GM19395 (cell line): ENCODE data around the gene KIAA1217.
"Not testable (repeated sequence)": the region's sequence is repeated elsewhere in the genome, so short reads cannot be mapped to it uniquely, and the experiment has no call there.

Experiments
- ATAC-seq: cut with Tn5 transposase; IDR thresholded peaks from one replicate; pipeline ENCODE4 v1.9.1; 2021; ENCODE audit warnings: mild to moderate bottlenecking, moderate library complexity; ENCODE audit not compliant: unreplicated experiment

KIAA1217 gene

DNA sequence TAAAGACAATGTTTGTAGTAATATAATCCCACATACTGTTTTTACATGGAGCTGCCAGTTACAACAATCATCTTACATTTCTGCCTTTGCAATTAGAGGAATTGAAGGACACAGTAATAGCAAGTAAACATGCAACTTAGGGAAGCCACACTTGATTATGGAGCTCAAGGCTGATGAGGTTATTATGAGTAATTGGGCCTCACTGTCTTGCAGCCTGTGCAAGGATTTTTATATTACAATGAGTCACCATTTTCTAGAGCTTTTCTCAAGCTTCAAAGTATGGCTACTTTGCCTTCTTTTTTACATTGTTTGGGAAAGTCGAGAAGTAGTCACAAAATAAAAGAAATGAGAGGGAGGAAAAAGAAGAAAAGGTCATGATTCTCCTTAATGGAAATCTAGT is 226.4 kb downstream of the KIAA1217 start:
- no peak for ATAC-seq

DNA sequence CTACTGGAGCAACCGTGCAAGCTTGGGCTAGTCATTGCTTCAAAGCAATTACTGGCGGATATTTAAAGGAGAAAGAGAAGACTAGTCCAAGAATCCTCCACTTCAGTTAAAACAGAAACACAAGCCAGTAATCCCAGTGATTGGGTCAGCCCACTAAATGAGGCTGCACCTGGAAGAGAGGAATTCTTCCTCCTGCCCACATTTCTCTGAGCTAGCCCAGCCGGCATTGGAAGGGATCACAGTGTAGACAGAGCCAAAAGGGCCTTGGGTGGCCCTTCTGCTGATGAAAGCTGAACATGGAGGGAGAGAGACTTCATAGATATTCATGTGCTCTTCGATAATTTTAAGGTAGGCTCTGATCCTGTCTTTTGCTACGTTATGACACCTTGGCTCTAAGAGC is 228.4 kb downstream of the KIAA1217 start:
- ATAC-seq = no peak

GRCh38 chr10:24438800-24439199 is 229.9 kb downstream of the KIAA1217 start:
- ATAC-seq = no peak

GRCh38 chr10:24439935-24440334 is 231.0 kb downstream of the KIAA1217 start:
- ATAC-seq = no peak

DNA sequence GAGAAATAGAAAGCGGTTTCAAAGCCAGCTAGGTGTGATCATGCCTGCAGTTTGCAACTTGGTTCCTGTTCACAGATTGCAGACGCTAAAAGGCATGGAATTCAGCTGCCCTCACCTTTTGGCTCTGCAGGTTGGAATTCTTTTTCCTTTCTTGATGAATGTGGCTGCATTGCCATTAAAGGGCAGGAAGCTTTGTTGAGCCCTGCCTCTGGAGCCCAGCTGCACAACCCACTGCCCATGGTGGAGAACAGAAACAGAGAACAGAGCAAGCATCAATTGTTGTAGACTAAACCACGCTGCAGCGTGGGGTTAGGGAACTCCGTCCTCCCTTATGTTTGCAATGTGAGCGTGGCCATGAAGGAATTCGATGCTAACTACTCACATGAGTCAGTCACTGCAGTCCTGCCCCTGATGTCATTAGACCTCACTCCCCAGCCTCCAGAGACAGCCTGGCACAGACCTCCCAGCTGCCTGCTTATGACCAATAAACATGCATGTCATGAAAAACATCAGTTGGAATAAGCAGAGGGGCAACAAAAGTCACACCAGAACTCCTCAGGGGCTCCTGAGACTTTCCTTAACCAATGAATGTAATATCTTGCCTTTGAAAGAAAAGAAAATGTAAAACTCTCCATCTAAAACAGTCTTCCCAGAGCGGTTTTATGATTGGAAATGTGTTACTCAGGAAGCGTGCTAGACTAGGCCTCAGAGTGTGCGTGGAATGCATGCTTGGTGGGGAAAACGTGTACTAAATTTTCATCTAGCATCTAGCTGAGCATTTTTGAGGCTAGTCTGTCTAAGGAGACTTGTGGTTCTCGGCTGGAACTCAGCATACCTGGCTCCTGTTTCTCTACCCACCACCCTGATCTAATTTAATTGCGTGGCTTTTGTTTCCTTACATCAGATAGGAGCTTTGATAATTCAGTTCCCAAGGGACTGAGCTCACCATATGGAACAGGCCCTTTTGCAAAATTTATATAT is 232.2 kb downstream of the KIAA1217 start:
- ATAC-seq = no peak

GRCh38 chr10:24442234-24442633 is 233.3 kb downstream of the KIAA1217 start:
- ATAC-seq = no peak

GRCh38 chr10:24442641-24443174 is 233.8 kb downstream of the KIAA1217 start:
- not testable (repeated sequence) for ATAC-seq

DNA sequence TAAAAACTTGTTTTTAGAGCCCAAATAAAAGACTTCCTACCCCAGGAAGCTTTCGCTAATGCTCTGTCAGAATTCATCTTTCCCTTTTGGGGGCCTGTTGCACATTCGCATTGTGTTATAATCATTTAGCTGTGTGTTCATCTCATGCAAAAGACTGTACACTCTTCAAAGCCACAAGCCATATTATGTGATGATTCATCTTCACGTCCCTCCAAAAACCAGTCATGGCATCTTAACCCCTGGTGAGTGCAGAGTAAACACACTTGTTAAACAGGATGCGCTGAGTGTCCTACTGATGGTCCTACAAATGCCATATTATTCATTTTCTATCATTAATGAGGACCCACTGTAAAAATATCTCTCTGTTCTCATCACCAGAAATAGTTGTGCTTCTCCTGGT is 235.4 kb downstream of the KIAA1217 start:
- ATAC-seq = no peak

- not testable (repeated sequence) for ATAC-seq
Measured at GRCh38 chr10:24445958-24446357, 237.0 kb downstream of the KIAA1217 start.

DNA sequence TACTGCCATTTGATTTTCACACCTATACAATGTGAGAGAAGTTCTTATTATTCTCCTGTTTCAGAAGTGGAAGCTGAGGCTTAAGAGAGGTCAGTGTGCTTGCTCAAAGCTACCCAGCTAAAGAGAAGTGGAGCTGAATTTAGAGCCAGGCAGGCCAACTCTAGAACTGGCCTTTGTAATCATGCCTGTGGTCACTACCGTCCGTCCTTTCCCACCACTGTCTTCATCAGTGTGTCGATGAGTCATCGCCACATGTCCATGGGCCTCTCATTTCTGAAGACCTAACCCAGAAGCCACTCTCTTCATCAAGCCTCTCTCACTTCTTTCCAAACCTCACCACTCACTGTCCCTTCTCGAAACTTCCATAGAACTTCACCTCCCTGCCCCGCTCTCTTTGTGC is 237.8 kb downstream of the KIAA1217 start:
- no peak for ATAC-seq

DNA sequence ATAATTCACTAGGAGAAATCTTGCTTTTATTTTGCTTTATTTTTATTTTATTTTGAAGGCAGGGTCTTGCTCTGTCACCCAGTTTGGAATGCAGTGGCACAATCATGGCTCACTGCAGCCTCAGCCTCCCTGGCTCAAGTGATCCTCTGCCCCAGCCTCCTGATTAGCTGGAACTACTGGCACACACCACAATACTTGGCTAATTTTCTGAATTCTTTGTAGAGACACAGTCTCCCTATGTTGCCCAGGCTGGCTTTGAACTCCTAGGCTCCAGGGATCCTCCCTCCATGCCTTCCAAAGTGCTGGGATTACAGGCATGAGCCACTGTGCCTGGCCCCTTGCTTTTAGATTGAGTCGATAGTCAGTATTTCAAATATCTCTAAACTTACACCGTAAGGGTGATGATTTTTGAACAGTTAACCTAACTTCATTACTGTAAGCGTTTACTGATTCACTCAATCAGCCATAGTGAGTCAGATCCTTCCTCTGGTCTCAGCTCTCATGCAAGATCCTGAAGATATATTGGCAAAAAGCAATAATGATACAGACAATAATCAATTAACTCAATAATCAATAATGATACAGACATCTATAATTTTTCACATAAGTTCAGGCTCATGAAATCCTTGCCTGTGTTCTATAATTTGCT is 239.5 kb downstream of the KIAA1217 start:
- no peak for ATAC-seq

- ATAC-seq = peak; percentile 96
Measured at GRCh38 chr10:24449321-24449740, 240.4 kb downstream of the KIAA1217 start.

DNA sequence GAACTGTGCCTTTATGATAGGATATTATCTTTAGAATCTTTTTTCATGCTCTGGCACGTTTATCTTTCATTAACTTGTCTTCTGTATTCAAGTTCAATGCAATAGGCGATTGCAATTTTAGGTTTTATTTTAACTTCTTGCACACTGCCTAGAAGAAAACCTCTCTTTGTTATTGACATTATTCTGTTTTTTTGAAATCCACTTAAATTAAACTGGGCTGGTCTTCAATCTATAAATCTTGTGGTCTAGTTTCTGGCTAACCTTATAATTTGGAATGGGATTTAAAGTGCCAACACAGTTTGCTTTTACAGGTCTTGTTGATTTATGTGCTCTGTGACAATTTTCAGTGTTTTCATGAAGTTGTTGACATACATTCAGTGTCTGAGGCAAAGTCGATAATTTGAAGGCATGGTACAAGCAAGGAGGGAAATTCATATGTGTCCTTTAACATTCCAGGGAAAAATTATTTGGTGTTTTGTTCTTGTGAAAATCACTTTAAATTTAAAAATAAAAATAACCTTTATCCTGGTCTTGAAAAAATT is 240.9 kb downstream of the KIAA1217 start:
- ATAC-seq = no peak

GRCh38 chr10:24451325-24451820 is 242.4 kb downstream of the KIAA1217 start:
- no peak for ATAC-seq

DNA sequence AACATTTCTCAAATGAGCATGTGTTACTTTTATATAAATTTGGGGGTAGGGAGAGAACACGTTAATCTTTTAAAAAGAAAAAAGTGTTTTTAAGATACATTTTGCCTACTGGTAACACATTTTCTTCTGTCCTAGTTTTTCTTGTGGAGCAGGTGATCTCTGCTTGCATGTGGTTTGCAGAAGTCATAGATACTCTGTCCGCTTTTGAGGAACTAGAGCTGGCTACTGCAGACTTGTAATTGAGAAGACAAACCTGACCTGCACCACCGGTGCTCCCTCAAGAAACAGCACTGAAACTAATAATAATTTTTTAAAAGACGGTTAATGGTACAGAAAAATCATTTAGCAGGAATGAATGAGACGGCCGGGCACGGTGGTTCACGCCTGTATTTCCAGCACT is 243.1 kb downstream of the KIAA1217 start:
- no peak for ATAC-seq

GRCh38 chr10:24453404-24453830 is 244.5 kb downstream of the KIAA1217 start:
- ATAC-seq = no peak

DNA sequence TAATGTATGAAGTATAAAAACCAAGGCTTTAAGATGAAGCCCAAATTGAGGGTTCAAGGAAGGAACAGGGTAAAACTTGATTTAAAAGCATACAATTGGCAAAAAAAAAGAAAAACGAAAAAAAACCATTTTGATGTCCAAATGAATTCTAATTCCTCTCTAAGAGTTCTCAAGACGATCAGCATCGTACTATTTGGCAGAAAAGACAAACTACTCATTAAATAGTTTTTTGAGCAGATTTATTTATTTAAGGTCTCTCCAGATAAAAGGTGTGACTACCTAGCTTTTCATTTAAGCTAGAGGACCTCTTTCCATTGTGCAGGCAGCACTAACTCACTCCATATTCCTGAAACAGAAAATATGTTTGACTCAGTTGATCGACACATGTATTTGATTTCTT is 245.0 kb downstream of the KIAA1217 start:
- ATAC-seq = no peak

- no peak for ATAC-seq
Measured at GRCh38 chr10:24455447-24455846, 246.5 kb downstream of the KIAA1217 start.

- no peak for ATAC-seq
Measured at GRCh38 chr10:24456322-24456721, 247.4 kb downstream of the KIAA1217 start.

DNA sequence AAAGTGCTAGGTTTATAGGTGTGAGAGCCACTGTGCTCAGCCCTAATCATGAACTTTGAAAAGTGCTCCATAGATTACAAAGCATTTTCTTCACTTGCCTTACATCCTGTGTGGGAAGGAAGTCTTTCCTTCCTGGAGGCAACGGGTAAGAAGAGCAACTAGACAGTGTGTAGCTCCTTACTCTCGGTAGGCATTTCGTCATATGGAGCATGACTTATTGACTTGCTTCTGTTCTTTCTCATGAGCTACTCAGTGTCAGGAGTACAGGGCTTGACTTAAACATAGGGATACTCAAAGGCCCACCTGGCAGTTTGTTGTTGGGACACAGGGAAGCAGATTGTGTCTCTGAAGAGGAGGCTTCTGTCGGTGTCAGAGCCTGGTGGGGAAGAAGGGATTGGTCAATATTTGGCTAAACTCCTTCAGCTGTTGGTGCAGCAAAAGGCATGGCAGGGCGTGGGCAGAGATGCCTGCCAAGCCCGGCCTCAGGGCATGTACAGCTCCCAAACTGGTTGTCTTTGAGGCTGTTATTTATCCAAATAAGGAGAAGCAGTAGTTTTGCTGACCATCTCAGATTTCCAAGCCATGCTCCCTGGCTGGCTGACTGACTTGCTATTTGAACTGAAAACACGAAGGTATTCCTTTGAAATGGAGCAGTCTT is 248.9 kb downstream of the KIAA1217 start:
- no peak for ATAC-seq

DNA sequence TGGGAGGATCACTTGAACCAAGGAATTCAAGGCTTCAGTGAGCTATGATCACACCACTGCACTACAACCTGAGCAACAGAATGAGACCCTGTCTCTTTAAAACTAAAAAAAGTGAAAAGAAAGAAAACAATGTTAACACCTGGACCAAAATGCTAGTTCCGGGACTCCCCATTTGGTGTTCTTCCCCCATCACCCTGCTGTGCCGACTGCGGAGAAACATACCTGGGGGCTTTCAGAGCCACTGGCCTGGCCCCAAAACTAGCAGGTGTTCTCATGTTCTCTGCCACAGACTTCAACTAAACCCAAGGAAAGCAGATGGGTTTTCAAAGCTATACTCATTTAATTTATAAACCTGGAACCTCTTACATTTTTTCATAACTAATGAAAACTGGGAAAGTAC is 250.9 kb downstream of the KIAA1217 start:
- no peak for ATAC-seq
